ENCODE data around the gene CT47C1. TPM values are rescaled to one million over a fixed set of nuclear protein-coding genes. Genes with fewer than 3 reads are reported as not detected.
"Not testable (repeated sequence)": the region's sequence is repeated elsewhere in the genome, so short reads cannot be mapped to it uniquely, and the experiment has no call there.

The CT47C1 gene
- not detected for total RNA-seq

DNA sequence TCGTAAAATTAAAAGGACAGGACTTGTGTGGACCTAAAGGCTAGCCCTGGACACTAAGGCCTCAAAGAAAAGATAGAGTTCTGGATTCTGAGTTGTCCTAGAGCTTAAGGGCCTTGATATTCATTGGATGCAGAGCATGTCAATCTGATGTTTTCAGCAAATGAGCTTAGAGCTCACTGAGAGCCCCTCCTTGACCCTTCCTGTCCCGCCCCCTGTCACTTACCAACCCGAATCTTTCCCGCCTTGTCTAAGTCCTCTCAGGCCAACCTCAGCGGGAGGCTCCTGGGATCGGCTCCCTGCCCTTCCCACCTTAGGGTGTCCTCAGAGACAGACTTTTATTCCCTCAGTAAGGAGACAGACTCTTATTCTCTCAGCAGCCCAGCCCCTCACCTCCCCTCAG is at the start of gene CT47C1:
Gene CT47C1 (plus strand): TSS at position 250 of the 400 bp plus-strand sequence. CDS start 233 bp downstream, outside the sequence.
- TF ChIP-seq, protein P1, sequence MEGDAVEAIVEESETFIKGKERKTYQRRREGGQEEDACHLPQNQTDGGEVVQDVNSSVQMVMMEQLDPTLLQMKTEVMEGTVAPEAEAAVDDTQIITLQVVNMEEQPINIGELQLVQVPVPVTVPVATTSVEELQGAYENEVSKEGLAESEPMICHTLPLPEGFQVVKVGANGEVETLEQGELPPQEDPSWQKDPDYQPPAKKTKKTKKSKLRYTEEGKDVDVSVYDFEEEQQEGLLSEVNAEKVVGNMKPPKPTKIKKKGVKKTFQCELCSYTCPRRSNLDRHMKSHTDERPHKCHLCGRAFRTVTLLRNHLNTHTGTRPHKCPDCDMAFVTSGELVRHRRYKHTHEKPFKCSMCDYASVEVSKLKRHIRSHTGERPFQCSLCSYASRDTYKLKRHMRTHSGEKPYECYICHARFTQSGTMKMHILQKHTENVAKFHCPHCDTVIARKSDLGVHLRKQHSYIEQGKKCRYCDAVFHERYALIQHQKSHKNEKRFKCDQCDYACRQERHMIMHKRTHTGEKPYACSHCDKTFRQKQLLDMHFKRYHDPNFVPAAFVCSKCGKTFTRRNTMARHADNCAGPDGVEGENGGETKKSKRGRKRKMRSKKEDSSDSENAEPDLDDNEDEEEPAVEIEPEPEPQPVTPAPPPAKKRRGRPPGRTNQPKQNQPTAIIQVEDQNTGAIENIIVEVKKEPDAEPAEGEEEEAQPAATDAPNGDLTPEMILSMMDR (IDR thresholded peaks at IDR 0.05), result no peak
- H3K4me3 ChIP-seq, result no peak within 1 kb of the TSS

DNA sequence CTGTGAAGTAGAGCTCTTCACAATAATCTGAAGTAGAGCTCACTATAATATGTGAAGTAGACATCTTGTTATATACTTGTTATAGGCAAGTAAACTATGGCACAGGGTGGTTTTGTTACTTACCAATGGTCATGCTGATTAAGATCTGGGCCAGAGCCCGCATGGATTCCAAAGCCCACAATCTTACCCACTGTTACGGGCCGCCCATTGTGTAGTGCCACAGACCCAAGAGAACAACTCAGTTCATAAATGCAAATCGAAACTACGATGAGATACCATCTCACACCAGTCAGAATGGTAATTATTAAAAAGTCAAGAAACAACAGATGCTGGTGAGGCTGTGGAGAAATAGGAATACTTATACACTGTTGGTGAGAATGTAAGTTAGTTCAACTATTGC is 46.9 kb upstream of the CT47C1 start:
- no peaks in the 10 kb centered on the region for H3K4me1 ChIP-seq

More for the DNA sequence above, at the start of gene CT47C1:
- no peaks in the 10 kb centered on the region for H3K9me3 ChIP-seq
- H3K27me3 ChIP-seq, result no peaks in the 10 kb centered on the region
- H3K27ac ChIP-seq, result no peak within 1 kb of the TSS
- H3K36me3 ChIP-seq, result no peaks in the 10 kb centered on the region
- no peaks in the 10 kb centered on the region for H3K4me1 ChIP-seq
- DNase-seq (ENCODE audit: low spot score), result no peak

DNA sequence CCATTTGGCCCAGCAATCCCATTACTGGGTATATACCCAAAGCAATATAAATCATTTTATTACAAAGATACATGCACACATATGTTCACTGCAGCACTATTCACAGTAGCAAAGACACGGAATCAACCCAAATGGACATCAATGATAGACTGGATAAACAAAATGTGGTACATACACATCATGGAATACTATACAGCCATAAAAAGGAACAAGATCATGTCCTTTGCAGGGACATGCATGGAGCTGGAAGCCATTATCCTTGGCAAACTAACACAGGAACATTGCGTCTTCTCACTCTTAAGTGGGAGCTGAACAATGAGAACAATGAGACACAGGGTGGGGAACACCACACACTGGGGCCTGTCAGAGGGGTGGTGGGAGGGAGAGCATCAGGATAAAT is 46.4 kb upstream of the CT47C1 start:
- H3K36me3 ChIP-seq; H3K27me3 ChIP-seq; H3K27ac ChIP-seq; H3K9me3 ChIP-seq; DNase-seq (ENCODE audit: low spot score); H3K4me3 ChIP-seq; H3K4me1 ChIP-seq: not testable (repeated sequence)

More for the DNA sequence above, 46.9 kb upstream of the CT47C1 start:
- H3K9me3 ChIP-seq, result no peaks in the 10 kb centered on the region
- TF ChIP-seq, protein P1 (IDR thresholded peaks at IDR 0.05), result no peak
- no peak overlapping the region for H3K4me3 ChIP-seq
- no peaks in the 10 kb centered on the region for H3K36me3 ChIP-seq
- H3K27me3 ChIP-seq, result no peaks in the 10 kb centered on the region
- no peak for DNase-seq (ENCODE audit: low spot score)
- no peak overlapping the region for H3K27ac ChIP-seq

DNA sequence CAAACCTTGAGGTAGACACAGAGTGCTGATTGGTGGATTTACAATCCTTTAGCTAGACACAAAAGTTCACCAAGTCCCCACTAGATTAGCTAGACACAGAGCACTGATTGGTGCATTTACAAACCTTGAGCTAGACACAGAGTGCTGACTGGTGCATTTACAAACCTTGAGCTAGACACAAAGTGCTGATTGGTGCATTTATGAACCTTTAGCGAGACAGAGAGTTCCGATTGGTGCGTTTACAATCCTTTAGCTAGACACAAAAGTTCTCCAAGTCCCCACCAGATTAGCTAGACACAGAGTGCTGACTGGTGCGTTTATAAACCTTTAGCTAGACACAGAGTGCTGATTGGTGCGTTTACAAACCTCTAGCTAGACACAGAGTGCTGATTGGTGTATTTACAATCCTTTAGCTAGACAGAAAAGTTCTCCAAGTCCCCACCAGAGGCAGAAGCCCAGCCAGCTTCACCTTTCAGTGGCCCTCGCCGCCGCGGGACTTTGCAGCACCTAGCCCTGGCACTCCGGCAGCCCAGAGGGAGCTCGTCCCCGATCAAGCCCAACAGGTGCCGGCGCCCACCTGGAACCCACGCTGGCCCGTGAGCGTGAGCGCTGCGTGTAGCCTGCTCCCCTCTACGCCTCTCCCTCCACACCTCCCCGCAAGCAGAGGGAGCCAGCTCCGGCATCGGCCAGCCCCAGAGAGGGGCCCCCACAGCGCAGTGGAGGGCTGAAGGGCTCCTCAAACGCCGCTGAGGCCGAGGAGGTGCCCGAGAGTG is 44.6 kb upstream of the CT47C1 start:
- H3K4me3 ChIP-seq; DNase-seq (ENCODE audit: low spot score); H3K27me3 ChIP-seq; H3K36me3 ChIP-seq; H3K9me3 ChIP-seq; H3K4me1 ChIP-seq; H3K27ac ChIP-seq: not testable (repeated sequence)

DNA sequence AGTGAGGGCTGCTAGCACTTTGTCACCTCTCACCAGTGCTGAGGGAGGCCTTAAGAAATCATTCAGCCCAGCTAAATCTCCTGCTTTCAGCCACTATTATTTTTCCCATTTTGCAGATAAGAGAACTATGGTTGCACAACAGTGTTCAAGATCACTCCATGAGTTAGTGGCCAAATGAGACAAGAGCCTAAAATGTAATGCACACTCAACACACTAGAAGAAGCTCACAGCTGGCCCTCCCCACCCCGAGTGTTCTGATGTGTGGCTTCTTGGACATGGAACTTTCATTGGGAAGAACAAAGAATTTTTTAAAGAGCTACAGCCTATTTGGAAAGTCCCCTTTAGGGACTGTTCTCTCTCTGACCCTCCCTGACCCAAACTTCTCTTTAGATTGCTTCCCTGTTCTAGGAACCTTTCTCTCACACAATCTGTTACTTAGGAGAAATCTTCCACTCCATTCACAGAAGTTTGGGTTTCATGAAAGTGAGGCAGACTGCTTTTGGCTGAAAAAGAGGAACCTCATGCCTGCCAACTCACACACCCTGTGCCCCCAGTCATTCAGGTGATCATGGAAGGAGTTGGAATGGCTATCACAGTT is 44.0 kb upstream of the CT47C1 start:
- Histone ChIP-seq H3K9me3 (peaks cover 0 to 2% of the 10 kb centered on the region in 2 donors), H3K4me3 (no peak overlapping the region), H3K36me3 (no peaks in the 10 kb centered on the region), H3K27me3 (no peaks in the 10 kb centered on the region), H3K4me1 (no peaks in the 10 kb centered on the region), H3K27ac (no peak overlapping the region)
- TF ChIP-seq, protein P1 (IDR thresholded peaks at IDR 0.05), result no peak
- DNase-seq (ENCODE audit: low spot score), result no peak

DNA sequence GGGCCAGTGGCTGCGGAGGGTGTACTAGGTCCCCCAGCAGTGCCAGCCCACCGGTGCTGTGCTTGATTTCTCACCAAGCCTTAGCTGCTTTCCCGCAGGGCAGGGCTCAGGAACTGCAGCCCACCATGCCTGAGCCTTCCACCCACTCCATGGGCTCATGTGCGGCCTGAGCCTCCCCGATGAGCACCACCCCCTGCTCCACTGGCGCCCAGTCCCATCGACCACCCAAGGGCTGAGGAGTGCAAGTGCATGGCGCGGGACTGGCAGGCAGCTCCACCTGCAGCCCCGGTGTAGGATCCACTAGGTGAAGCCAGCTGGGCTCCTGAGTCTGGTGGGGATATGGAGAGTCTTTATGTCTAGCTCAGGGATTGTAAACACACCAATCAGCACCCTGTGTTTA is 43.1 kb upstream of the CT47C1 start:
- not testable (repeated sequence) for H3K27ac ChIP-seq; H3K4me3 ChIP-seq; H3K36me3 ChIP-seq; H3K27me3 ChIP-seq; H3K9me3 ChIP-seq; H3K4me1 ChIP-seq; DNase-seq (ENCODE audit: low spot score)

DNA sequence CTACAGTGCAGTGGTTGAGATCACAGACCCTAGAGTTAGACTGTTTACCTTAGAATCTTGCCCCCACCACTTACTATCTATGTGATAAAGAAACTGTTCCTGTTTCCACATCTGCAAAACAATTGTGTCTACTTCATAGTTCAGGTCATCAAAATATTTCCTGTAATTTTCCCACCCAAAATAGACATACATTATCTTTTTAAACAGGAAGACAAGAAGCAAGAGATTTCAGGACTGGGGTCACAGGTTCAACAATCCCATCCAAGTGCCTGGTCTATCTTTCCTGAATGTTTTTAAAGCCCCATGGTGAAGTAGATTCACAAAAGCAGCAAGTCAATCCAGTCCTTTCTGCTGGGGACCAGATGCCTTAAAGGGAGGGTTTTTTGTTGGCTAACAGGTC is 41.8 kb upstream of the CT47C1 start:
- no peaks in the 10 kb centered on the region for H3K4me1 ChIP-seq
- TF ChIP-seq, protein P1 (IDR thresholded peaks at IDR 0.05), result no peak
- H3K27ac ChIP-seq, result no peak overlapping the region
- no peak overlapping the region for H3K4me3 ChIP-seq
- H3K9me3 ChIP-seq, result peaks cover 0 to 6% of the 10 kb centered on the region in 2 donors
- DNase-seq (ENCODE audit: low spot score), result no peak
- H3K27me3 ChIP-seq, result no peaks in the 10 kb centered on the region
- no peaks in the 10 kb centered on the region for H3K36me3 ChIP-seq

All from right atrium auricular region (tissue), 2 donors.